RWPE2 (cell line): ENCODE data around the gene ZBTB11.

Experiments
- ATAC-seq: fragments of 200-7000 bp; cut with Tn5 transposase; 3 replicates; pipeline ENCODE4 v1.9.1; 2021; ENCODE audit warnings: low read depth
- DNase-seq: peaks from one replicate; pipeline ENCODE4 v3.0.0-alpha.2; 2020; ENCODE audit warnings: low spot score
- H3K27ac ChIP-seq: fragments of 450-650 bp; 2 replicates; pipeline ENCODE4 v1.5.1; 2017; ENCODE audit warnings: mild to moderate bottlenecking; ENCODE audit not compliant: poor library complexity, severe bottlenecking
- H3K27me3 ChIP-seq: fragments of 250-450 bp; sonication (Bioruptor Pico); 2 replicates; pipeline ENCODE4 v1.5.1; 2021; ENCODE audit warnings: mild to moderate bottlenecking, moderate library complexity; ENCODE audit not compliant: insufficient read depth, poor library complexity, severe bottlenecking
- H3K36me3 ChIP-seq: fragments of 250-450 bp; sonication (Bioruptor Pico); 2 replicates; pipeline ENCODE4 v1.5.1; 2020; ENCODE audit warnings: low read depth, mild to moderate bottlenecking, moderate library complexity
- H3K4me1 ChIP-seq: fragments of 250-450 bp; sonication (Bioruptor Pico); 2 replicates; pipeline ENCODE4 v1.5.1; 2021; ENCODE audit warnings: mild to moderate bottlenecking, moderate library complexity; ENCODE audit not compliant: insufficient read depth, poor library complexity, severe bottlenecking
- H3K4me3 ChIP-seq: fragments of 250-450 bp; sonication (Bioruptor Pico); 2 replicates; pipeline ENCODE4 v1.5.1; 2021; ENCODE audit warnings: mild to moderate bottlenecking, moderate library complexity; ENCODE audit not compliant: severe bottlenecking
- H3K9me3 ChIP-seq: fragments of 250-450 bp; sonication (Bioruptor Pico); 2 replicates; pipeline ENCODE4 v1.5.1; 2021; ENCODE audit warnings: mild to moderate bottlenecking, moderate library complexity; ENCODE audit not compliant: severe bottlenecking
- CTCF ChIP-seq: fragments of 450-650 bp; IDR thresholded peaks from one replicate; pipeline ENCODE4 v1.5.1; 2017; ENCODE audit warnings: mild to moderate bottlenecking, moderate library complexity; ENCODE audit not compliant: poor library complexity, severe bottlenecking

The ZBTB11 gene

DNA sequence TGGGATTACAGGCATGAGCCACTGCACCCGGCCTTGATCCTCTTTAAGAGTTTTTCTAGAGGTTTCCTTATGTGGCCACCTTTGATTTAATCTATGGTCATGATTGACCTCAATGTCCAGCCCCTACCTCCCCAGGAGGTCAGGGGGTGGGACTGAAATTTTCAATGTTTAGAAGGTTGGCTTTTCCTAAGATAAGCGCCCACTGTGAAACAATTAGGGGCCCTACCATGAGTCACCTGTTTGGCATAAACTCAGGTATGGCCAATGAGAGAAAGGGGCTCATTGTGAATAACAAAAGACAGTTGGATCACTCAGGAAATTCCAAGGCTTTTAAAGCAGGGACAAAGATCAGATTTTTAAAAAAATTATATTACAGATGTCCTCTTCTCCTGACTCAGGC lies 51.1 kb downstream of the ZBTB11 start:
- Histone ChIP-seq H3K4me3 (no peak overlapping the region), H3K9me3 (no peaks in the 10 kb centered on the region), H3K36me3 (no peaks in the 10 kb centered on the region), H3K27me3 (no peaks in the 10 kb centered on the region), H3K27ac (no peak overlapping the region), H3K4me1 (no peaks in the 10 kb centered on the region)
- no peak for TF ChIP-seq CTCF
- no peak for ATAC-seq
- no peak for DNase-seq

DNA sequence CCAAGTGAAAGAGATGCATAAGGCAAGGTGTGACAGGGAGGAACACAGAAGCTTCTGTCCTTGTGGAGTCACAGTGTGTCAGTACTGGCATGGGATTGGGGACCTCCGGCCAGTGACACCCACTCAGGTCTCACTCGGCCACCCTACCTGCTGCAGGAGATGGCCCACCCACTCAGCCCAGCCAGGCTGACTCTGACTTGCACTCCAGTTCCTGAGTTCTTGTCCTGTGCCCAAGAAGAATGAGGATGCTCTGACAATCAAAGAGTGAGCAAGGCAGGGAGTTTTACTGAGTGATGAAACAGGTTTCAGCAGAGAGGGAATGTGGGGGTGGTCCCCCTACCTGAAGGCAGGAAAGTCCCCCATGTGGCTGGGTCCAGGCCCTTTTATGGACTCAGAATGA lies 52.1 kb downstream of the ZBTB11 start:
- Histone ChIP-seq H3K9me3 (no peaks in the 10 kb centered on the region), H3K4me1 (no peaks in the 10 kb centered on the region), H3K4me3 (no peak overlapping the region), H3K27ac (no peak overlapping the region), H3K27me3 (no peaks in the 10 kb centered on the region), H3K36me3 (no peaks in the 10 kb centered on the region)
- no peak for TF ChIP-seq CTCF
- ATAC-seq (no peak), DNase-seq (no peak)

- Histone ChIP-seq H3K4me1 (no peaks in the 10 kb centered on the region), H3K27me3 (no peaks in the 10 kb centered on the region), H3K9me3 (no peaks in the 10 kb centered on the region), H3K27ac (no peak overlapping the region), H3K4me3 (no peak overlapping the region), H3K36me3 (no peaks in the 10 kb centered on the region)
- ATAC-seq (no peak), DNase-seq (no peak)
- no peak for TF ChIP-seq CTCF
Measured at GRCh38 chr3:101623656-101624055, 53.3 kb downstream of the ZBTB11 start.

- H3K36me3 ChIP-seq = no peaks in the 10 kb centered on the region
- ATAC-seq = no peak
- H3K27me3 ChIP-seq = no peaks in the 10 kb centered on the region
Measured at GRCh38 chr3:101619734-101620133, 57.2 kb downstream of the ZBTB11 start.

DNA sequence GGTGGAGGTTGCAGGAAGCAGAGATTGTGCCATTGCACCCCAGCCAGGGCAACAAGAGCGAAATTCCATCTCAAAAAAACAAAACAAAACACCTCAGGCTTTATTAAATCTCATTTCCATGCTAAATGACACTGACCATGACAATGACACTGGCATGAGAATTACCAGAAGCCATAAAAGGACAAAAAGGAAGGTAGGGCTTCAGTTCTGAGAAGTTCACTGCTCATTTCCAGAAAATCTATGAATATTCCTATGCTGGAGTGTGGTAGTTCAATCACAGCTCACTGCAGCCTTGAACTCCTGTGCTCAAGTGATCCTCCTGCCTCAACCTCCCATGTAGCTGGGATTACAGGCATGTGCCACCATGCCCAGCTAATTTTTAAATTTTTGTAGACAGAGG lies 58.2 kb downstream of the ZBTB11 start:
- Histone ChIP-seq H3K9me3 (no peaks in the 10 kb centered on the region), H3K27me3 (no peaks in the 10 kb centered on the region), H3K4me1 (no peaks in the 10 kb centered on the region), H3K4me3 (no peak overlapping the region), H3K27ac (no peak overlapping the region), H3K36me3 (no peaks in the 10 kb centered on the region)
- ATAC-seq (no peak), DNase-seq (no peak)
- no peak for TF ChIP-seq CTCF

More at GRCh38 chr3:101619734-101620133, 57.2 kb downstream of the ZBTB11 start:
- Histone ChIP-seq H3K27ac (no peak overlapping the region), H3K4me1 (no peaks in the 10 kb centered on the region), H3K9me3 (no peaks in the 10 kb centered on the region), H3K4me3 (no peak overlapping the region)
- TF ChIP-seq CTCF = no peak
- DNase-seq = no peak
